MM.1S (cell line): ENCODE data around the gene C2orf69.

Experiments used
- DNase-seq: peaks from one replicate; pipeline ENCODE4 v3.0.0-alpha.2; 2015
- H2AFZ ChIP-seq: fragments of 300-600 bp; sonication (generic); 2 replicates; pipeline ENCODE4 v1.6.0; 2016; ENCODE audit warnings: antibody characterized with exemption, low read length
- H3F3A ChIP-seq: fragments of 300-600 bp; sonication (generic); 2 replicates; pipeline ENCODE4 v1.6.1; 2016; ENCODE audit warnings: mild to moderate bottlenecking, antibody characterized with exemption, low read length, moderate library complexity, mixed read lengths; ENCODE audit not compliant: insufficient read depth
- H3K27ac ChIP-seq: fragments of 300-600 bp; sonication (generic); 2 replicates; pipeline ENCODE4 v1.5.1; 2016; ENCODE audit warnings: mild to moderate bottlenecking, low read length
- H3K27me3 ChIP-seq: fragments of 300-600 bp; sonication (generic); replicated peaks from 2 replicates; pipeline ENCODE4 v1.6.0; 2016; ENCODE audit warnings: low read length; ENCODE audit not compliant: insufficient read depth
- H3K36me3 ChIP-seq: fragments of 300-600 bp; sonication (generic); replicated peaks from 2 replicates; pipeline ENCODE4 v1.6.1; 2016; ENCODE audit warnings: mild to moderate bottlenecking, low read length, mixed read lengths; ENCODE audit not compliant: insufficient read depth
- H3K4me1 ChIP-seq: fragments of 300-600 bp; sonication (generic); 2 replicates; pipeline ENCODE4 v1.6.1; 2016; ENCODE audit warnings: low read length, mixed read lengths
- H3K4me2 ChIP-seq: fragments of 300-600 bp; sonication (generic); 2 replicates; pipeline ENCODE4 v1.6.0; 2016; ENCODE audit warnings: low read depth, low read length
- H3K4me3 ChIP-seq: fragments of 300-600 bp; sonication (generic); 2 replicates; pipeline ENCODE4 v1.5.1; 2016; ENCODE audit warnings: low read length, mixed read lengths
- H3K79me2 ChIP-seq: fragments of 300-600 bp; sonication (generic); 2 replicates; pipeline ENCODE4 v1.6.1; 2016; ENCODE audit warnings: mixed run types, low read length, mixed read lengths
- H3K9ac ChIP-seq: fragments of 300-600 bp; sonication (generic); 2 replicates; pipeline ENCODE4 v1.6.1; 2016; ENCODE audit warnings: low read length, mixed read lengths
- H3K9me2 ChIP-seq: fragments of 300-600 bp; sonication (generic); replicated peaks from 2 replicates; pipeline ENCODE4 v1.6.1; 2016; ENCODE audit warnings: mild to moderate bottlenecking, low read length, mixed read lengths; ENCODE audit not compliant: insufficient read depth
- H3K9me3 ChIP-seq: fragments of 300-600 bp; sonication (generic); replicated peaks from 2 replicates; pipeline ENCODE4 v1.6.1; 2016; ENCODE audit warnings: mild to moderate bottlenecking, low read length, mixed read lengths; ENCODE audit not compliant: insufficient read depth
- H4K20me1 ChIP-seq: fragments of 300-600 bp; sonication (generic); 2 replicates; pipeline ENCODE4 v1.6.1; 2016; ENCODE audit warnings: mild to moderate bottlenecking, low read length, moderate library complexity, mixed read lengths; ENCODE audit not compliant: insufficient read depth
- CTCF ChIP-seq: fragments of 300-600 bp; sonication (generic); IDR thresholded peaks from 2 replicates; pipeline ENCODE4 v1.5.1; 2016; ENCODE audit warnings: antibody characterized with exemption, low read length, mixed read lengths
- EZH2 ChIP-seq: fragments of 300-600 bp; sonication (generic); optimal IDR thresholded peaks from 2 replicates; pipeline ENCODE3; 2017; ENCODE audit warnings: low read depth, mild to moderate bottlenecking, antibody characterized with exemption, low read length, mixed read lengths
- EZH2phosphoT487 ChIP-seq: fragments of 300-600 bp; sonication (generic); IDR thresholded peaks from 2 replicates; pipeline ENCODE4 v1.6.1; 2018; ENCODE audit warnings: antibody characterized with exemption, low read length

The C2orf69 gene

GRCh38 chr2:199968126-199968525, 57.0 kb downstream of the C2orf69 start:
- peaks cover 4% of the 10 kb centered on the region; the same call in 1 of the 2 replicates for H3K36me3 ChIP-seq
- TF ChIP-seq CTCF, result no peak
- TF ChIP-seq EZH2, result no peak
- TF ChIP-seq EZH2phosphoT487, result no peak
- no peak overlapping the region for H3K4me2 ChIP-seq

GRCh38 chr2:199972088-199972626, 61.1 kb downstream of the C2orf69 start:
- Histone ChIP-seq H3K27me3 (no peaks in the 10 kb centered on the region), H3K4me3 (no peak overlapping the region), H3F3A (no peaks in the 10 kb centered on the region), H4K20me1 (no peaks in the 10 kb centered on the region), H3K9me2 (no peaks in the 10 kb centered on the region), H2AFZ (no peak overlapping the region), H3K4me2 (no peak overlapping the region), H3K9ac (no peak overlapping the region), H3K79me2 (no peaks in the 10 kb centered on the region), H3K9me3 (no peaks in the 10 kb centered on the region), H3K36me3 (no peaks in the 10 kb centered on the region), H3K27ac (no peak overlapping the region), H3K4me1 (no peaks in the 10 kb centered on the region)
- no peak for TF ChIP-seq CTCF
- no peak for TF ChIP-seq EZH2
- TF ChIP-seq EZH2phosphoT487, result no peak
- no peak for DNase-seq

More at GRCh38 chr2:199968126-199968525, 57.0 kb downstream of the C2orf69 start:
- no peaks in the 10 kb centered on the region for H3K4me1 ChIP-seq
- no peaks in the 10 kb centered on the region for H3F3A ChIP-seq
- H3K27me3 ChIP-seq, result no peaks in the 10 kb centered on the region
- no peaks in the 10 kb centered on the region for H4K20me1 ChIP-seq
- no peaks in the 10 kb centered on the region for H3K79me2 ChIP-seq
- no peak overlapping the region for H3K4me3 ChIP-seq
- H3K27ac ChIP-seq, result no peak overlapping the region
- H2AFZ ChIP-seq, result no peak overlapping the region
- no peak for DNase-seq
- no peaks in the 10 kb centered on the region for H3K9me3 ChIP-seq
- H3K9ac ChIP-seq, result no peak overlapping the region
- no peaks in the 10 kb centered on the region for H3K9me2 ChIP-seq

- TF ChIP-seq CTCF, result peak; percentile 38
- TF ChIP-seq EZH2, result no peak
- H3K9me3 ChIP-seq, result no peaks in the 10 kb centered on the region
- peaks cover 13% of the 10 kb centered on the region for H3K4me1 ChIP-seq
- no peak overlapping the region for H3K27ac ChIP-seq
- no peaks in the 10 kb centered on the region for H3K9me2 ChIP-seq
- H3K36me3 ChIP-seq, result no peaks in the 10 kb centered on the region
- no peak for DNase-seq
- H4K20me1 ChIP-seq, result no peaks in the 10 kb centered on the region
- H3K79me2 ChIP-seq, result no peaks in the 10 kb centered on the region
- H3K9ac ChIP-seq, result no peak overlapping the region
- peaks cover 9% of the 10 kb centered on the region; the same call in 1 of the 2 replicates for H3F3A ChIP-seq
- H3K4me2 ChIP-seq, result no peak overlapping the region
- H3K4me3 ChIP-seq, result no peak overlapping the region
- H2AFZ ChIP-seq, result no peak overlapping the region
- no peaks in the 10 kb centered on the region for H3K27me3 ChIP-seq
These were observed 62.6 kb downstream of the C2orf69 start for GRCh38 chr2:199973703-199974102.
